GM23338 (cell line): ENCODE results near the gene THSD4. TPM values are rescaled to one million over a fixed set of nuclear protein-coding genes. Genes with fewer than 3 reads are reported as not detected.
A peak's percentile ranks its signal among the peaks of the same experiment; 100 is the strongest.

Experiments
- ATAC-seq: fragments of 200-7000 bp; cut with Tn5 transposase; 3 replicates; pipeline ENCODE4 v1.9.1; 2020
- DNase-seq: peaks from one replicate; pipeline ENCODE4 v3.0.0-alpha.2; 2015; ENCODE audit warnings: low spot score
- H2AFZ ChIP-seq: fragments of 200-600 bp; sonication (generic); 2 replicates; pipeline ENCODE4 v1.8.0; 2016; ENCODE audit warnings: antibody characterized with exemption, mild to moderate bottlenecking, moderate library complexity
- H3F3A ChIP-seq: fragments of 200-600 bp; sonication (generic); replicated peaks from 2 replicates; pipeline ENCODE4 v1.8.0; 2017; ENCODE audit warnings: antibody characterized with exemption, mixed run types, low read depth
- H3K27ac ChIP-seq: fragments of 200-600 bp; sonication (generic); 2 replicates; pipeline ENCODE4 v1.6.1; 2016; ENCODE audit warnings: low read depth
- H3K27me3 ChIP-seq: fragments of 200-600 bp; sonication (generic); 2 replicates; pipeline ENCODE4 v1.8.0; 2016; ENCODE audit warnings: mild to moderate bottlenecking, mixed run types, moderate library complexity; ENCODE audit not compliant: insufficient read depth
- H3K36me3 ChIP-seq: fragments of 200-600 bp; sonication (generic); 2 replicates; pipeline ENCODE4 v1.8.0; 2016; ENCODE audit warnings: mild to moderate bottlenecking; ENCODE audit not compliant: insufficient read depth
- H3K4me1 ChIP-seq: fragments of 200-600 bp; sonication (generic); 2 replicates; pipeline ENCODE4 v1.8.0; 2016; ENCODE audit warnings: mild to moderate bottlenecking, moderate library complexity; ENCODE audit not compliant: insufficient read depth
- H3K4me2 ChIP-seq: fragments of 200-600 bp; sonication (generic); 2 replicates; pipeline ENCODE4 v1.7.1; 2017; ENCODE audit warnings: mixed run types
- H3K4me3 ChIP-seq: fragments of 200-600 bp; sonication (generic); 2 replicates; pipeline ENCODE4 v1.6.1; 2016; ENCODE audit warnings: mixed run types
- H3K79me2 ChIP-seq: fragments of 200-600 bp; sonication (generic); replicated peaks from 2 replicates; pipeline ENCODE4 v1.8.0; 2017; ENCODE audit warnings: mild to moderate bottlenecking; ENCODE audit not compliant: insufficient read depth
- H3K9me2 ChIP-seq: fragments of 200-600 bp; sonication (generic); 2 replicates; pipeline ENCODE4 v1.8.0; 2017; ENCODE audit not compliant: insufficient read depth
- H4K20me1 ChIP-seq: fragments of 200-600 bp; sonication (generic); replicated peaks from 2 replicates; pipeline ENCODE4 v1.8.0; 2017; ENCODE audit warnings: mild to moderate bottlenecking; ENCODE audit not compliant: insufficient read depth
- H3K27ac Mint-ChIP-seq: 2 replicates; pipeline ENCODE4 v1.8.0; 2020; ENCODE audit warnings: inconsistent platforms, mild to moderate bottlenecking, moderate library complexity, mixed read lengths
- H3K27me3 Mint-ChIP-seq: 3 replicates; pipeline ENCODE4 v1.8.0; 2022; ENCODE audit warnings: low read depth, mild to moderate bottlenecking, moderate library complexity, mixed read lengths, inconsistent platforms; ENCODE audit not compliant: insufficient read depth, poor library complexity
- H3K36me3 Mint-ChIP-seq: 3 replicates; pipeline ENCODE4 v1.8.0; 2021; ENCODE audit warnings: low read depth, mild to moderate bottlenecking, inconsistent platforms, moderate library complexity, mixed read lengths
- H3K4me1 Mint-ChIP-seq: 3 replicates; pipeline ENCODE4 v1.8.0; 2020; ENCODE audit warnings: mild to moderate bottlenecking, inconsistent platforms, mixed read lengths
- H3K4me3 Mint-ChIP-seq: 3 replicates; pipeline ENCODE4 v1.8.0; 2021; ENCODE audit warnings: moderate library complexity, mild to moderate bottlenecking, inconsistent platforms, mixed read lengths
- H3K9me3 Mint-ChIP-seq: 3 replicates; pipeline ENCODE4 v1.8.0; 2020; ENCODE audit warnings: moderate library complexity, mild to moderate bottlenecking, inconsistent platforms, mixed read lengths
- CREB1 ChIP-seq: fragments of 250-450 bp; sonication (Bioruptor Pico); IDR thresholded peaks from 2 replicates; pipeline ENCODE4 v1.5.0; 2020; ENCODE audit warnings: low read depth, mild to moderate bottlenecking, moderate library complexity
- NANOG ChIP-seq: IDR thresholded peaks from 2 replicates; pipeline ENCODE4 v1.6.1; 2016; ENCODE audit warnings: antibody characterized with exemption, borderline replicate concordance
- POLR2AphosphoS5 ChIP-seq: IDR thresholded peaks from 2 replicates; pipeline ENCODE4 v1.6.1; 2016; ENCODE audit warnings: antibody characterized with exemption, low read depth
- ZNF114 ChIP-seq: fragments of 250-450 bp; sonication (Bioruptor Pico); IDR thresholded peaks from 2 replicates; pipeline ENCODE4 v1.5.0; 2020; ENCODE audit warnings: mild to moderate bottlenecking, moderate library complexity
- ZNF331 ChIP-seq: fragments of 250-450 bp; sonication (Bioruptor Pico); IDR thresholded peaks from 2 replicates; pipeline ENCODE4 v1.5.0; 2020; ENCODE audit warnings: low read depth, mild to moderate bottlenecking, moderate library complexity
- polyA plus RNA-seq: library from polyadenylated mRNA; unstranded; fragments of >200 nt; fragmentation: Nextera tagmentation; extraction: Ambion mirVana; gene quantifications from 2 replicates; pipeline ENCODE4 v1.2.1, GENCODE V29; 2016
- total RNA-seq: library from RNA; depleted of rRNA; stranded (reverse); fragments of >200 nt; shearing (Covaris generic); gene quantifications from 2 replicates; pipeline ENCODE4 v1.2.3, GENCODE V29; 2014
- TF ChIP-seq, protein P1 (sequence below), 2 experiments: fragments of 200-600 bp in 1 of 2; sonication (generic) in 1 of 2; conservative IDR thresholded peaks; 2 replicates each; pipeline versions ENCODE4 v1.5.1 to v1.6.1; 2016 to 2017; ENCODE audit warnings: antibody characterized with exemption in 2 of 2, low read depth in 2 of 2, mild to moderate bottlenecking in 2 of 2, moderate library complexity in 1 of 2
- TF ChIP-seq, protein P2 (sequence below): IDR thresholded peaks from one replicate; pipeline ENCODE4 v1.6.1; 2018; ENCODE audit warnings: antibody characterized with exemption; ENCODE audit not compliant: unreplicated experiment
- TF ChIP-seq, protein P3 (sequence below): fragments of 250-450 bp; sonication (Bioruptor Pico); IDR thresholded peaks from 2 replicates; pipeline ENCODE4 v1.5.0; 2020; ENCODE audit warnings: mild to moderate bottlenecking, moderate library complexity

THSD4 gene
- total and polyA plus RNA-seq, 2 experiments from 2014 or later: 2.0 to 7.4 TPM

DNA sequence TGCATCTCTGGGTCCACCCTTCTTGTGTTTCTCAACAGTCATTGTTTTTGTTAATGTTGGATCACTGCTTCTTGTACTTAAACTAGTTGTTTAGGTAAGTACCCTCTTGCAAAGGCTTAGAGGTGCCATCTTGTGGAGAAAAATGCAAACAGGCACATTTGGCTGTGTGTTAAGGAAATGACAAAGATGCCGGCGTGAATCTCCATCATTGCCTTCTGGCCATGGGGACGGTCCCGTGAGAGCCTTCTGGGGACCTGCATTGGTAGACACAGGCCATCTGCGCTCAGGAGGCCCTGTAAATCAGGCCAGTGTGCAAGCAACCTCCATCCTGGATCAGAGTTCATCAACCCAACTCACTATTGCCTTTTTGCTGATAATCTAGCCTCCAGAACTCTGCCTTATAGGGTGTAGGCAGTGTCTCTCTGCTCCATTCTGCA is 536.5 kb downstream of the THSD4 start:
- Mint-ChIP-seq H3K27me3 (no peaks in the 10 kb centered on the region), H3K9me3 (no peaks in the 10 kb centered on the region), H3K27ac (no peak overlapping the region), H3K36me3 (no peaks in the 10 kb centered on the region), H3K4me1 (peaks cover 31% of the 10 kb centered on the region), H3K4me3 (no peak overlapping the region)
- Histone ChIP-seq H2AFZ (no peak overlapping the region), H3K9me2 (0 out of 2 replicates have a peak, but pooled peaks cover 7% of the 10 kb centered on the region), H4K20me1 (no peaks in the 10 kb centered on the region), H3F3A (no peaks in the 10 kb centered on the region), H3K4me2 (no peak overlapping the region), H3K79me2 (no peaks in the 10 kb centered on the region), H3K27me3 (no peaks in the 10 kb centered on the region), H3K4me3 (no peak overlapping the region), H3K4me1 (peaks cover 5% of the 10 kb centered on the region; the same call in 1 of the 2 replicates), H3K27ac (no peak overlapping the region), H3K36me3 (no peaks in the 10 kb centered on the region)
- DNase-seq: peak; percentile 86
- TF ChIP-seq, protein P1, sequence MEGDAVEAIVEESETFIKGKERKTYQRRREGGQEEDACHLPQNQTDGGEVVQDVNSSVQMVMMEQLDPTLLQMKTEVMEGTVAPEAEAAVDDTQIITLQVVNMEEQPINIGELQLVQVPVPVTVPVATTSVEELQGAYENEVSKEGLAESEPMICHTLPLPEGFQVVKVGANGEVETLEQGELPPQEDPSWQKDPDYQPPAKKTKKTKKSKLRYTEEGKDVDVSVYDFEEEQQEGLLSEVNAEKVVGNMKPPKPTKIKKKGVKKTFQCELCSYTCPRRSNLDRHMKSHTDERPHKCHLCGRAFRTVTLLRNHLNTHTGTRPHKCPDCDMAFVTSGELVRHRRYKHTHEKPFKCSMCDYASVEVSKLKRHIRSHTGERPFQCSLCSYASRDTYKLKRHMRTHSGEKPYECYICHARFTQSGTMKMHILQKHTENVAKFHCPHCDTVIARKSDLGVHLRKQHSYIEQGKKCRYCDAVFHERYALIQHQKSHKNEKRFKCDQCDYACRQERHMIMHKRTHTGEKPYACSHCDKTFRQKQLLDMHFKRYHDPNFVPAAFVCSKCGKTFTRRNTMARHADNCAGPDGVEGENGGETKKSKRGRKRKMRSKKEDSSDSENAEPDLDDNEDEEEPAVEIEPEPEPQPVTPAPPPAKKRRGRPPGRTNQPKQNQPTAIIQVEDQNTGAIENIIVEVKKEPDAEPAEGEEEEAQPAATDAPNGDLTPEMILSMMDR (conservative IDR thresholded peaks at IDR 0.05; ENCODE audit: low read depth in 2 of 2): peak; percentile 72 to 85
- TF ChIP-seq ZNF114: no peak
- ATAC-seq: peak; percentile 84

DNA sequence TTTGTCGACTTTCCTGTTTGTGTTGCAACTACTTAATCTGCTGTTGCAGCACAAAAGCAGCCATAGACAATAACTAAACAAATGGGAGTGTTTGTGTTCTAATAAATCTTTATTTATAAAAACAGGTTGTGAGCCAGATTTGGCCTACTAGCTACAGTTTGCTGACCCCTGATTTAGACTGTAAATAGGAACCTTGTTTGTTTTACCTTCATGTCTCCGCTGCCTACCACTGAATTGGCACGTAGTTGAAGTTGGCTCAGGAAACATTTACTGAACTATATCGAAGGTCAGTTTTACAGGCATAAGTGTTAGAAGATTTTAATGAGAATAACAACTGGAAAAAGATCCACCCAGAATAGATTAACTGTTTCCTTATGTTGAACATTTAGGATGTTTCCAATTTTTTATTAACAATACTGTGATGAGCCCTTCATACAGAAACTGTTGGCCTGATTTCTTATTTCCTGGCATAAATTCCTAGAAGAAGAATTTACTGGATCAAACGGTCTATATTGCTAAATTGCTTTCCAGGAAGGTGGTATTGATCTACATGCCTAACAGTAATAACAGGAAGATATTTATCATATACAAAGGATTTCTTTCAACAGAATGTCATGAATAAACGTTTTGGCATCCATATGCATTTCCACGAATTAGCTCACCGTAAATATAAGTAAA is 538.9 kb downstream of the THSD4 start:
- Mint-ChIP-seq H3K27ac (no peak overlapping the region), H3K36me3 (no peaks in the 10 kb centered on the region), H3K4me1 (peaks cover 17% of the 10 kb centered on the region), H3K4me3 (no peak overlapping the region), H3K27me3 (no peaks in the 10 kb centered on the region), H3K9me3 (no peaks in the 10 kb centered on the region)
- Histone ChIP-seq H3K27ac (no peak overlapping the region), H3F3A (no peaks in the 10 kb centered on the region), H3K4me2 (no peak overlapping the region), H3K27me3 (no peaks in the 10 kb centered on the region), H2AFZ (no peak overlapping the region), H3K4me3 (no peak overlapping the region), H3K36me3 (no peaks in the 10 kb centered on the region), H3K9me2 (0 out of 2 replicates have a peak, but pooled peaks cover 7% of the 10 kb centered on the region), H3K4me1 (no peaks in the 10 kb centered on the region), H4K20me1 (no peaks in the 10 kb centered on the region), H3K79me2 (no peaks in the 10 kb centered on the region)
- no peak for ATAC-seq
- no peak for DNase-seq
- no peak for TF ChIP-seq NANOG
- no peak for TF ChIP-seq ZNF331 (CRISPR knock-in tag)
- no peak for TF ChIP-seq POLR2AphosphoS5
- TF ChIP-seq CREB1 (CRISPR knock-in tag): no peak
- TF ChIP-seq, protein P2, sequence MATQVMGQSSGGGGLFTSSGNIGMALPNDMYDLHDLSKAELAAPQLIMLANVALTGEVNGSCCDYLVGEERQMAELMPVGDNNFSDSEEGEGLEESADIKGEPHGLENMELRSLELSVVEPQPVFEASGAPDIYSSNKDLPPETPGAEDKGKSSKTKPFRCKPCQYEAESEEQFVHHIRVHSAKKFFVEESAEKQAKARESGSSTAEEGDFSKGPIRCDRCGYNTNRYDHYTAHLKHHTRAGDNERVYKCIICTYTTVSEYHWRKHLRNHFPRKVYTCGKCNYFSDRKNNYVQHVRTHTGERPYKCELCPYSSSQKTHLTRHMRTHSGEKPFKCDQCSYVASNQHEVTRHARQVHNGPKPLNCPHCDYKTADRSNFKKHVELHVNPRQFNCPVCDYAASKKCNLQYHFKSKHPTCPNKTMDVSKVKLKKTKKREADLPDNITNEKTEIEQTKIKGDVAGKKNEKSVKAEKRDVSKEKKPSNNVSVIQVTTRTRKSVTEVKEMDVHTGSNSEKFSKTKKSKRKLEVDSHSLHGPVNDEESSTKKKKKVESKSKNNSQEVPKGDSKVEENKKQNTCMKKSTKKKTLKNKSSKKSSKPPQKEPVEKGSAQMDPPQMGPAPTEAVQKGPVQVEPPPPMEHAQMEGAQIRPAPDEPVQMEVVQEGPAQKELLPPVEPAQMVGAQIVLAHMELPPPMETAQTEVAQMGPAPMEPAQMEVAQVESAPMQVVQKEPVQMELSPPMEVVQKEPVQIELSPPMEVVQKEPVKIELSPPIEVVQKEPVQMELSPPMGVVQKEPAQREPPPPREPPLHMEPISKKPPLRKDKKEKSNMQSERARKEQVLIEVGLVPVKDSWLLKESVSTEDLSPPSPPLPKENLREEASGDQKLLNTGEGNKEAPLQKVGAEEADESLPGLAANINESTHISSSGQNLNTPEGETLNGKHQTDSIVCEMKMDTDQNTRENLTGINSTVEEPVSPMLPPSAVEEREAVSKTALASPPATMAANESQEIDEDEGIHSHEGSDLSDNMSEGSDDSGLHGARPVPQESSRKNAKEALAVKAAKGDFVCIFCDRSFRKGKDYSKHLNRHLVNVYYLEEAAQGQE: no peak
- TF ChIP-seq, protein P3, sequence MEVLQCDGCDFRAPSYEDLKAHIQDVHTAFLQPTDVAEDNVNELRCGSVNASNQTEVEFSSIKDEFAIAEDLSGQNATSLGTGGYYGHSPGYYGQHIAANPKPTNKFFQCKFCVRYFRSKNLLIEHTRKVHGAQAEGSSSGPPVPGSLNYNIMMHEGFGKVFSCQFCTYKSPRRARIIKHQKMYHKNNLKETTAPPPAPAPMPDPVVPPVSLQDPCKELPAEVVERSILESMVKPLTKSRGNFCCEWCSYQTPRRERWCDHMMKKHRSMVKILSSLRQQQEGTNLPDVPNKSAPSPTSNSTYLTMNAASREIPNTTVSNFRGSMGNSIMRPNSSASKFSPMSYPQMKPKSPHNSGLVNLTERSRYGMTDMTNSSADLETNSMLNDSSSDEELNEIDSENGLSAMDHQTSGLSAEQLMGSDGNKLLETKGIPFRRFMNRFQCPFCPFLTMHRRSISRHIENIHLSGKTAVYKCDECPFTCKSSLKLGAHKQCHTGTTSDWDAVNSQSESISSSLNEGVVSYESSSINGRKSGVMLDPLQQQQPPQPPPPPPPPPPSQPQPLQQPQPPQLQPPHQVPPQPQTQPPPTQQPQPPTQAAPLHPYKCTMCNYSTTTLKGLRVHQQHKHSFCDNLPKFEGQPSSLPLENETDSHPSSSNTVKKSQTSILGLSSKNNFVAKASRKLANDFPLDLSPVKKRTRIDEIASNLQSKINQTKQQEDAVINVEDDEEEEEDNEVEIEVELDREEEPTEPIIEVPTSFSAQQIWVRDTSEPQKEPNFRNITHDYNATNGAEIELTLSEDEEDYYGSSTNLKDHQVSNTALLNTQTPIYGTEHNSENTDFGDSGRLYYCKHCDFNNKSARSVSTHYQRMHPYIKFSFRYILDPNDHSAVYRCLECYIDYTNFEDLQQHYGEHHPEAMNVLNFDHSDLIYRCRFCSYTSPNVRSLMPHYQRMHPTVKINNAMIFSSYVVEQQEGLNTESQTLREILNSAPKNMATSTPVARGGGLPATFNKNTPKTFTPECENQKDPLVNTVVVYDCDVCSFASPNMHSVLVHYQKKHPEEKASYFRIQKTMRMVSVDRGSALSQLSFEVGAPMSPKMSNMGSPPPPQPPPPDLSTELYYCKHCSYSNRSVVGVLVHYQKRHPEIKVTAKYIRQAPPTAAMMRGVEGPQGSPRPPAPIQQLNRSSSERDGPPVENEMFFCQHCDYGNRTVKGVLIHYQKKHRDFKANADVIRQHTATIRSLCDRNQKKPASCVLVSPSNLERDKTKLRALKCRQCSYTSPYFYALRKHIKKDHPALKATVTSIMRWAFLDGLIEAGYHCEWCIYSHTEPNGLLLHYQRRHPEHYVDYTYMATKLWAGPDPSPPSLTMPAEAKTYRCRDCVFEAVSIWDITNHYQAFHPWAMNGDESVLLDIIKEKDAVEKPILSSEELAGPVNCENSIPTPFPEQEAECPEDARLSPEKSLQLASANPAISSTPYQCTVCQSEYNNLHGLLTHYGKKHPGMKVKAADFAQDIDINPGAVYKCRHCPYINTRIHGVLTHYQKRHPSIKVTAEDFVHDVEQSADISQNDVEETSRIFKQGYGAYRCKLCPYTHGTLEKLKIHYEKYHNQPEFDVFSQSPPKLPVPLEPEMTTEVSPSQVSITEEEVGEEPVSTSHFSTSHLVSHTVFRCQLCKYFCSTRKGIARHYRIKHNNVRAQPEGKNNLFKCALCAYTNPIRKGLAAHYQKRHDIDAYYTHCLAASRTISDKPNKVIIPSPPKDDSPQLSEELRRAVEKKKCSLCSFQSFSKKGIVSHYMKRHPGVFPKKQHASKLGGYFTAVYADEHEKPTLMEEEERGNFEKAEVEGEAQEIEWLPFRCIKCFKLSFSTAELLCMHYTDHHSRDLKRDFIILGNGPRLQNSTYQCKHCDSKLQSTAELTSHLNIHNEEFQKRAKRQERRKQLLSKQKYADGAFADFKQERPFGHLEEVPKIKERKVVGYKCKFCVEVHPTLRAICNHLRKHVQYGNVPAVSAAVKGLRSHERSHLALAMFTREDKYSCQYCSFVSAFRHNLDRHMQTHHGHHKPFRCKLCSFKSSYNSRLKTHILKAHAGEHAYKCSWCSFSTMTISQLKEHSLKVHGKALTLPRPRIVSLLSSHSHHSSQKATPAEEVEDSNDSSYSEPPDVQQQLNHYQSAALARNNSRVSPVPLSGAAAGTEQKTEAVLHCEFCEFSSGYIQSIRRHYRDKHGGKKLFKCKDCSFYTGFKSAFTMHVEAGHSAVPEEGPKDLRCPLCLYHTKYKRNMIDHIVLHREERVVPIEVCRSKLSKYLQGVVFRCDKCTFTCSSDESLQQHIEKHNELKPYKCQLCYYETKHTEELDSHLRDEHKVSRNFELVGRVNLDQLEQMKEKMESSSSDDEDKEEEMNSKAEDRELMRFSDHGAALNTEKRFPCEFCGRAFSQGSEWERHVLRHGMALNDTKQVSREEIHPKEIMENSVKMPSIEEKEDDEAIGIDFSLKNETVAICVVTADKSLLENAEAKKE (CRISPR knock-in tag): no peak
